IPS DF 4.7 (cell line): ENCODE results near the gene ATP8A1.

Experiments
- DNase-seq: peaks from one replicate; pipeline ENCODE4 v3.0.0-alpha.2; 2013; ENCODE audit warnings: low spot score; ENCODE audit errors: extremely low read depth

The ATP8A1 gene

GRCh38 chr4:42649870-42650269 is 7.0 kb downstream of the ATP8A1 start:
- DNase-seq, result no peak

GRCh38 chr4:42646999-42647541 is 9.8 kb downstream of the ATP8A1 start:
- no peak for DNase-seq

DNA sequence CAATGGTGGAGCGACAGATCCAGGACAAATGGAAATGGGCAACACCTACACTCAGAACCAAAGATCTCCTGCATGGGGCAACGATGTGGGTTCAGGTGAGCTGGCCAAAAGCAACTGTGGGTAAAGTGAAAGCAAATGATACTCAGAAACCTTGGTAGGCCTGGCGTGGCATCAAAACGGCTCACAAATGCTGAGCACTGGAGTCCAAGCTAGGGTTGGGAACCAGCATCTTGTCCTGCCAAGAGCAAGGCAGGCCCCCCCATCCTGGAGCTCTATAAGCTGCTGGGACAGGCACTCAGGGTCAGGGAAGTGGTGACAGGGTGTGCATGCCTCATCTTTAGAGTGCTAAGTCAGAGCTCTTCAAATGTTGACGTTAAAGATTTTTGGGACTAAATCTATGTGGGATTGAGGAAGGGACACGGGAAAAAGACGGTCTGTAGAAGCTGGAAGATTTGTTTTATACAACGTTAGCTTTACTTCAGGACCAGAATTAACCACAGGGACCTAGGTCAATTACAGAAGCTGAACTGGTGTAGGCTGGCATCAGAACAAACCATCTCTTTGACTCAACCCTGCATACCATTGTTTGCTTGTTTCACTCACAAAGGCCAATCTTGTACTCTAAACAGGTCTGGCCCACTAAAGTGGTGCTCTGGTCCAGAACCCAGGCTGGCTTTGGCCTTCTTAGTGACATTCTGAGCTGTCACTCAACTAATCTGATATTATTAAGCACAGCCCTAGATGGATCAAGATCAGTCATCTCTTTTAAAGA is 10.7 kb downstream of the ATP8A1 start:
- no peak for DNase-seq

DNA sequence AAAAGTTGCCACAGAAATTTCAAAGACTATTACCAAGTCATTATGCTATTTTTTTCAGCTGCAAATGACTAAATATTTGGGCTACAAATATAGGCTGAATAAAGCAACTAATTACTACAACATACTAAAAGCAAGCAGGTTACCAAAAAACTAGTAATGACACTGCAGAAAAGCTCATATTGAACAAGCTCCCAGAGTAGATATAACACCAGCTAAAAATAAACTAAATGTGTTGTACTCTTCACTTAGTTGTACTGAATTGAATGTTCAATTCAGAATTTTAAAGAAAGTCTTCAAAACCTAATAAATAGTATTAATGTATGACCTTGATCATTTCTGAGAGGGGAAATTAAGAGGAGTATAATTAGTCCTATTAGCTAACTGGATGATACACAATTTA is 12.0 kb downstream of the ATP8A1 start:
- DNase-seq, result no peak

GRCh38 chr4:42643685-42644084 is 13.2 kb downstream of the ATP8A1 start:
- no peak for DNase-seq

- no peak for DNase-seq
These were observed 13.9 kb downstream of the ATP8A1 start for GRCh38 chr4:42642845-42643615.

- no peak for DNase-seq
These were observed 14.7 kb downstream of the ATP8A1 start for GRCh38 chr4:42642101-42642797.

DNA sequence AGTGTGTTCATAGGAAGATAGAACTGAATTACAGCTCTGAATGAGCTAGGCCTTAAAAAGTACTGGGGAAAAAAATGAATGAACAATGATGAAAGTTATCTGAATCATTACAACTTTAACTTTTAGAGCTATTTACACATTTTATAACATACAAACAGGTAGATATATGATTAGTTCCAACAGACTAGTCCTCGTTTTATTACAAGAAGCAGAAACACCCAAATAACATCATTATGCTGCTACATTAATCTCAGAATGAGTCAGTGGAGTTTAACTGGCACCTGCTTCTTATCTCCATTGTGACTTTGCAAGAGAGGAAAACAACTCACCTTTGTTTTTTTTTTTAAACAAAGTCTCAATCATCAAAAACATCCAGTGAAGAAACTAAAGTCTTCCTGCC is 15.2 kb downstream of the ATP8A1 start:
- no peak for DNase-seq

- no peak for DNase-seq
These were observed 15.7 kb downstream of the ATP8A1 start for GRCh38 chr4:42641161-42641560.

- DNase-seq, result no peak
These were observed 16.3 kb downstream of the ATP8A1 start for GRCh38 chr4:42640613-42641012.

DNA sequence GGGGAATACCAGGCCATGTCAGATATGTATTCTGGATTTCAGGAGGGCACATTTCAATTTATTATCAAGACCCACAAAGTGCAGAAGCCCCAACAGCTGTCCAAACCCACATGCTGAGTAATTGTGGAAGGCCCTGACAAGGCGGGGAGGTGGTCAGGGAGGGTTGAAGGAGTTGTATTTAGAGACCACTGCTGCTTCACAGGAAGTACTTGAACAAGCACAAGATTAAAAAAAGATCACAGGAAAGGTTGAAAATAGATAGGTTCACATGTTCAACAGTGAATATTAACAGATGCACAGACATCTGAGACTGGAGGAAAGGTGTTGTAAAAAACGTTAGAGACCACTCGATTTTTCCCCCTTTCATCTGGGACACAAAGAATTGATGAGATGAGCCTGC is 17.9 kb downstream of the ATP8A1 start:
- DNase-seq, result no peak

DNA sequence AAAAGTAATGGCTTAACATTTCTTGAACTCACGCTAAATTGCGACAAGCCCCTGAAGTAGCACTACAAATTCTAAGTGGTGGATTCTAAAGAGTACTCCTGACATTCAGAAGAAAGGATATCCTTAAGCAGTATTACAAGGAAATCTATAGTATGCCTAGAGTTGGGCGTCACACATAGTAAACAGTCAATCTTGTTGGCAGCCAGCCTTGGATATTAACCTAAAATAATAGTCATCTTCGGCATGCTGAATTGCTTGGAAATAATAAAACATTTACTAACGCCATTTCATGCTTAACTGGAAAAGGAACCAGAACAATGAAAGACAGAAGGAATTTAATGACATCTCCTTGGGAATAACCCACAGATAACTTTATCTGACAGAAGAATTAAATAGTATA is 18.6 kb downstream of the ATP8A1 start:
- DNase-seq, result no peak

DNA sequence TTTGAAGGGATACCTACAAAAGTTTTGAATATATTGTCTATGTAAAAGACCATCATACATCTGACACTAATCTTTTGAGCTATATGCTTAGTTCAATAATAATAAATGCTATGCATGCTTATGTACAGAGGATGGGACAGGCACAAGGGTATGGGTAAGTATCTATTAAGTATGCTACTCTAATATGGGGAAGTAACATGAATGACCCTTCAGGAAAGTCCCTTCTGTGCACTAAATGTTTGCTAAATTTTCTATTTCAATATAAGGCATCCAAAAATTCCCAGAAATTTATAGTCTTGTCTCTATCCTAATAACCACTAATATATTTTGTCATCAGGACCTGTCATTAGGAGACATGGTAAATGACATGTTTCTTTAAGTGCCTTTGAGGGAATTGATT is 19.0 kb downstream of the ATP8A1 start:
- no peak for DNase-seq

DNA sequence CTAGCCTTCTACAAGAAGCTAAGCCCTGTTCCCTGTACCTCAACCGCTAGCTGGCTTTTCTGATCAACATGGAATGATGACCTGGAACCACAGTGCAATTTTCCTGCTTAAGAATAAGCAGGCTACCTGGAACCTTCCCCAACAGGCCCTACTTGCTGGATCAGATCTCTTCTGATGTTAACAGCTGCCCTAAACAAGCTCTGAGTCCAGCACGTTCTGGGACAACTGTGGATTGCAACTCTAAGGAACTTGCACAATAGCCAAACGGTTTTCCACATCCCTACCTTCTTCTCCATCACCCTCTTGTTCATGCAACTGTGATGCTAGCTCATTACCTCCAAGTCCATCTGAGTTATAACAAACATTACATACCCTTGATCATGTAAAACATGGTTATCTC is 19.8 kb downstream of the ATP8A1 start:
- DNase-seq, result no peak

- DNase-seq, result no peak
These were observed 20.3 kb downstream of the ATP8A1 start for GRCh38 chr4:42636645-42636949.

GRCh38 chr4:42633605-42634388 is 23.1 kb downstream of the ATP8A1 start:
- DNase-seq, result no peak

DNA sequence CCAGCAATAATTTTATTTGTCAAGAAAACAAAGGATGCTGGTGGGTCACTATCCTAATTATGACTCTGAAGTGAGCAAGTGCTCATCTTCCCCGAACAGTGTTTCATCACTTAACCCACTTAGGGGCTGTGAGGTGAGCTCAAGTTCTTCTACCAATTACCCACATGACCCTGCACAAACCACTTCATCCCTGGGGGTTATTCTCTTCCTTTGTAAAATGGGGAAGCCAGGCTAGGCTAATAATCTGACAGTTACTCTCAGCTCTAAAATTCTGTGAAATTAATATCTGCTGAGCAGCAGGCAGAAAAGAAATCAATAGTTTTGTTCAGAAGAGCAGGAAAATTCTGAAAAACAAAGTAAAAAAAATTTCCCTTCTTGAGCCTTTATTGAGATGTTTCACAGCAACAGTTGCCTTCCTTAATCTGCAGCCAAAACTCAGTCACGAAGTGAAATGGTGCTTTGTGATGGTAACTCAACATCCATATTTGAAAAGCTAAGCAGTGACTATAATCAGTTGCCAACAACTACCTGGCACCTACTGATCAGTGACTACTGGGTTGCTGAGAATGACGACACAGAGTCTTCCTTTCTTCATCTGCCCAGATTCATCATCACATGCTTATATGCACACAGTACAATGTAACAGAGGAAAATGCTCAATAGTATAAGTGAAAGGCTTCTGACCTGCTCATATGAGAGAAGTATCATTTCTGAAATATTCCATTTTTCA is 24.1 kb downstream of the ATP8A1 start:
- no peak for DNase-seq

DNA sequence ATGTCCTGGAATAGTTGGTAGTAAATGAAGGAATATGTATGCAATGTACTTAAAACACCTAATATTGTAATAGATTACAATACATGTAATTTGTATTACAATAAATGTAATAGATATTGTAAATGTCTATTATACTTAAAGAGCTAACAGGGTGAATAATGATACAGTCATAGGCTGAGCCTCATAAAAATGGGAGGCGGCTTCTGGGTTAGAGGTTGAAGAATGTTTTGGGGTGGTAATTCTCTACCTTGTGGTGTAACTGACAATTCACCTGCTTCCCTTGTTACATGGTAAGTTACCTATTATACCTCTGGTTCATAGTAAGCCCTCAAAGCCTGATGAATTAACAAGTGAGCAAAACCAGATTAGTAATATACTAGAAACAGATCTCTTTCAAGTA is 26.0 kb downstream of the ATP8A1 start:
- no peak for DNase-seq

DNA sequence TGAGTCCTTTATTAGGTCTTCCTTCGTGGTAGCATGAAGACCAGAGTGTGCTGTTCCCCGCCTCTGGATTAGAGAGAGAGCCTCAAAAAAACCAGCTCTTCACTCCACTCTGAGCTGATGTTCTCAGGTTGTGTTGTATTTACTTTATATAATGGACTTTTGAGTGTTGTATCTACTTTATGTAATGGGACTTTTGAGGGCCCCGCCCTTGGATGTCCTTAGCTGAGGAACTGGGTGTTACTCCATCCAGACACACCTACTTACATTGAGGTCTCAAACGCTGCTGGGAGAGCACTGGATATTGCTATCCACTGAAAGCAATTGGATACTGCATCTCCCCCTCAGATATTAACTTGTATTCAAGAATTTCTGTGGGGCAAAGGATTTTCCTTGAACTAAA is 28.2 kb downstream of the ATP8A1 start:
- no peak for DNase-seq

DNA sequence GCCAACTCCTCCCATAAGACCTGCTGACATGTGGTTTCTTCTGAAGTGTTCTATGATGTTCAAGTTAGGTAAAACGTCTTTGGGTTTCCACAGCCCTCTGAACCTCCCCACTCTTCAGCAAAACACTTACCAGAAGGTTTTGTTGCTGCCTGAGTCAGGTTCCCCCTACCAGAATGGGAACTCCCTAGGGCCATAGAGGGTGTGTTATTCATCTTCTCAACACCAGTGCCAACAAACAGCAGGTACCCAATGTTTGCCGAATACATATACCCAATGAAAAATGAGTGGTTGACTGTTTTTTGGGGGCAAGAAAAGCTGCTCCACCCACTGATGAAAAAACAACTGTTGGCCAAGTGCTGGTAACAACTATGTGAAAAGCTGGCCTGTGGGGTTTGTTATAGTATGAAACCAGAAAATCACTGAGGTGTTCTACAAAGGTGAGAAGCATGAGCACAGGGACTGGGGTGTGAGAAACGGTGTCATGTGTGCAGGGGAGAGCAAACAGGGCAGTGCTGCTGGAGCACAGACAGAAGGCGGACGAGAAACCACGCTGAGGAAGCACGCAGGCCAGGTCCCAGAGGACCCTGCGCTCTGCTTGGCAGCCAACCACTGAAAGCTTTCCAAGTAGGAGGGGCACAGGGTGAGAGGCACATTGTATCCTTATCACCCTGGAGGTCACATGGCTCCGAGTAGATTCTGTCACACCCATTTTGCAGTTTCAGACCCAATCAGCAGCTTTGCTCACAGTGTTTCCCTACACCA is 28.8 kb downstream of the ATP8A1 start:
- no peak for DNase-seq
